Activated CD8-positive, alpha-beta memory T cell treated with anti-CD3 and anti-CD28 coated beads, Interleukin-2, amount 50 U/mL, for 1 hour (primary cell): ENCODE results near the gene MRPL55.

Source experiments
- DNase-seq: peaks from one replicate; pipeline ENCODE4 v3.0.0-alpha.2; 2020; ENCODE audit errors: extremely low read depth

MRPL55 gene

GRCh38 chr1:228084325-228084724 is 24.8 kb downstream of the MRPL55 start:
- DNase-seq = no peak

- DNase-seq = no peak
Measured at GRCh38 chr1:228083871-228084278, 25.2 kb downstream of the MRPL55 start.

GRCh38 chr1:228082918-228083870 is 25.9 kb downstream of the MRPL55 start:
- no peak for DNase-seq

GRCh38 chr1:228082214-228082917 is 26.7 kb downstream of the MRPL55 start, which contains the start of gene ARF1:
Gene ARF1 (plus strand): TSS chr1:228082708. CDS start chr1:228097115, 14,407 bp downstream.
- DNase-seq = peak; percentile 76

- DNase-seq = no peak
Measured at GRCh38 chr1:228081578-228082213, 27.4 kb downstream of the MRPL55 start.

- DNase-seq = no peak
Measured at GRCh38 chr1:228081144-228081543, 28.0 kb downstream of the MRPL55 start.

GRCh38 chr1:228079601-228080263 is 29.4 kb downstream of the MRPL55 start:
- no peak for DNase-seq

GRCh38 chr1:228079013-228079412 is 30.1 kb downstream of the MRPL55 start:
- DNase-seq = no peak

- no peak for DNase-seq
Measured at GRCh38 chr1:228077565-228078330, 31.4 kb downstream of the MRPL55 start.

- no peak for DNase-seq
Measured at GRCh38 chr1:228076796-228077430, 32.2 kb downstream of the MRPL55 start.

GRCh38 chr1:228075801-228076271 is 33.3 kb downstream of the MRPL55 start:
- no peak for DNase-seq

- no peak for DNase-seq
Measured at GRCh38 chr1:228074954-228075730, 34.0 kb downstream of the MRPL55 start.

- DNase-seq = no peak
Measured at GRCh38 chr1:228073857-228074545, 35.1 kb downstream of the MRPL55 start.

GRCh38 chr1:228073061-228073856 is 35.8 kb downstream of the MRPL55 start:
- DNase-seq = no peak

GRCh38 chr1:228072658-228073043 is 36.4 kb downstream of the MRPL55 start:
- DNase-seq = no peak

GRCh38 chr1:228071839-228072657 is 37.1 kb downstream of the MRPL55 start:
- DNase-seq = no peak

GRCh38 chr1:228070851-228071250 is 38.2 kb downstream of the MRPL55 start:
- DNase-seq = no peak
